Retina (tissue), 1 donor: ENCODE data around the gene FXYD6.

Experiments used
- DNase-seq: peaks from one replicate; pipeline ENCODE4 v3.0.0-alpha.2; 2016

The FXYD6 gene

GRCh38 chr11:117827521-117828511 is 48.6 kb downstream of the FXYD6 start:
- no peak for DNase-seq

- DNase-seq: no peak
Observed at GRCh38 chr11:117826832-117827231, 49.6 kb downstream of the FXYD6 start.

- DNase-seq: no peak
Observed at GRCh38 chr11:117826190-117826570, 50.3 kb downstream of the FXYD6 start.

- no peak for DNase-seq
Observed at GRCh38 chr11:117825538-117826189, 50.8 kb downstream of the FXYD6 start.

- no peak for DNase-seq
Observed at GRCh38 chr11:117824571-117825537, 51.6 kb downstream of the FXYD6 start, which contains the start of gene FXYD2. FXYD2 (minus strand) TSS chr11:117824744; CDS start chr11:117824678, 66 bp downstream.

- DNase-seq: peak; percentile 56
Observed at GRCh38 chr11:117823946-117824420, 52.5 kb downstream of the FXYD6 start.

- no peak for DNase-seq
Observed at GRCh38 chr11:117823294-117823945, 53.0 kb downstream of the FXYD6 start.

- no peak for DNase-seq
Observed at GRCh38 chr11:117822074-117823033, 54.1 kb downstream of the FXYD6 start.

GRCh38 chr11:117821431-117821830 is 55.0 kb downstream of the FXYD6 start:
- no peak for DNase-seq

- DNase-seq: no peak
Observed at GRCh38 chr11:117820516-117820915, 55.9 kb downstream of the FXYD6 start.

- DNase-seq: no peak
Observed at GRCh38 chr11:117820071-117820470, 56.4 kb downstream of the FXYD6 start.

GRCh38 chr11:117819096-117820040 is 57.1 kb downstream of the FXYD6 start:
- peak; percentile 84 for DNase-seq

GRCh38 chr11:117818041-117818873 is 58.2 kb downstream of the FXYD6 start:
- no peak for DNase-seq

- DNase-seq: peak; percentile 92
Observed at GRCh38 chr11:117817368-117818040, 59.0 kb downstream of the FXYD6 start.

GRCh38 chr11:117816846-117817367 is 59.6 kb downstream of the FXYD6 start:
- DNase-seq: peak; percentile 44

- peak; percentile 82 for DNase-seq
Observed at GRCh38 chr11:117816151-117816741, 60.2 kb downstream of the FXYD6 start.

- DNase-seq: no peak
Observed at GRCh38 chr11:117815262-117815803, 61.1 kb downstream of the FXYD6 start.
